Measurements from ENCODE around the gene DLG2.

Gene DLG2

DNA sequence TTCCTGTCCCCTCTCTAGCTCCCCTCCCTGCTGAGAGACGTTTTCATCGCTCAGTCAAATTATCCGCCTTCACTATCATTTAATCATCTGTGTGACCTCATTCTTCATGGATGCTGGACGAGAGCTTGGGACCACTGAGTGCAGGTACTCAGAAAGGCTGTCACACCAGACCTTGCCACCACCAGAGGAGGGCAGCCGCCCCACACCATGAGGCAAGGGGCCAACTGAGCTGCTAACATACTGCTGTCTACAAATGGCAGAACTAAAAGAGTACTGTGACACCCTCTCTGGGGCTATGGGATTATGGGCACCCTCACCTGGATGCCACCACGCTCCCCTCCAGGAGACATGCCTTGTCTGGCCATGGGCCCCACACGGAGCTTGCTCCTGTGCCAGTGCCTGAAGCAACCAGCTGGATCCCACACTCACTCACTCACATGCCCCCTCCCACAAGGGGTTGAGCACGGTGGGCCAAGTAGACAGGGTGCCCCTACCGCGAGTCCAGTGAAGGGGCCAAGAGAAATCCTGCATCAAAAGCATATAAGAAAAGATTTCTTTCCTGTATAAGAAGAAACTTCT lies 1670.9 kb downstream of the DLG2 start:
- TF ChIP-seq, protein P1, sequence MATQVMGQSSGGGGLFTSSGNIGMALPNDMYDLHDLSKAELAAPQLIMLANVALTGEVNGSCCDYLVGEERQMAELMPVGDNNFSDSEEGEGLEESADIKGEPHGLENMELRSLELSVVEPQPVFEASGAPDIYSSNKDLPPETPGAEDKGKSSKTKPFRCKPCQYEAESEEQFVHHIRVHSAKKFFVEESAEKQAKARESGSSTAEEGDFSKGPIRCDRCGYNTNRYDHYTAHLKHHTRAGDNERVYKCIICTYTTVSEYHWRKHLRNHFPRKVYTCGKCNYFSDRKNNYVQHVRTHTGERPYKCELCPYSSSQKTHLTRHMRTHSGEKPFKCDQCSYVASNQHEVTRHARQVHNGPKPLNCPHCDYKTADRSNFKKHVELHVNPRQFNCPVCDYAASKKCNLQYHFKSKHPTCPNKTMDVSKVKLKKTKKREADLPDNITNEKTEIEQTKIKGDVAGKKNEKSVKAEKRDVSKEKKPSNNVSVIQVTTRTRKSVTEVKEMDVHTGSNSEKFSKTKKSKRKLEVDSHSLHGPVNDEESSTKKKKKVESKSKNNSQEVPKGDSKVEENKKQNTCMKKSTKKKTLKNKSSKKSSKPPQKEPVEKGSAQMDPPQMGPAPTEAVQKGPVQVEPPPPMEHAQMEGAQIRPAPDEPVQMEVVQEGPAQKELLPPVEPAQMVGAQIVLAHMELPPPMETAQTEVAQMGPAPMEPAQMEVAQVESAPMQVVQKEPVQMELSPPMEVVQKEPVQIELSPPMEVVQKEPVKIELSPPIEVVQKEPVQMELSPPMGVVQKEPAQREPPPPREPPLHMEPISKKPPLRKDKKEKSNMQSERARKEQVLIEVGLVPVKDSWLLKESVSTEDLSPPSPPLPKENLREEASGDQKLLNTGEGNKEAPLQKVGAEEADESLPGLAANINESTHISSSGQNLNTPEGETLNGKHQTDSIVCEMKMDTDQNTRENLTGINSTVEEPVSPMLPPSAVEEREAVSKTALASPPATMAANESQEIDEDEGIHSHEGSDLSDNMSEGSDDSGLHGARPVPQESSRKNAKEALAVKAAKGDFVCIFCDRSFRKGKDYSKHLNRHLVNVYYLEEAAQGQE (IDR thresholded peaks at IDR 0.05; ENCODE audit: low read depth): no peak
- TF ChIP-seq TAF1 (IDR thresholded peaks at IDR 0.05; ENCODE audit: low read depth) (no peak), RAD21 (IDR thresholded peaks at IDR 0.05; ENCODE audit: low read depth) (no peak), EGR1 (IDR thresholded peaks at IDR 0.05) (no peak), EP300 (IDR thresholded peaks at IDR 0.05; ENCODE audit: borderline replicate concordance) (no peak), YY1 (IDR thresholded peaks at IDR 0.05; ENCODE audit: low read depth) (no peak), TEAD4 (IDR thresholded peaks at IDR 0.05) (no peak), ZBTB7A (IDR thresholded peaks at IDR 0.05; ENCODE audit: low read depth) (no peak), CREB1 (IDR thresholded peaks at IDR 0.05; ENCODE audit: low read depth) (no peak), CEBPB (IDR thresholded peaks at IDR 0.05) (no peak), TCF12 (IDR thresholded peaks at IDR 0.05; ENCODE audit: low read depth) (no peak), NFIC (IDR thresholded peaks at IDR 0.05) (no peak), FOXM1 (IDR thresholded peaks at IDR 0.05; ENCODE audit: borderline replicate concordance, low read depth) (no peak)
- TF ChIP-seq, protein P2, sequence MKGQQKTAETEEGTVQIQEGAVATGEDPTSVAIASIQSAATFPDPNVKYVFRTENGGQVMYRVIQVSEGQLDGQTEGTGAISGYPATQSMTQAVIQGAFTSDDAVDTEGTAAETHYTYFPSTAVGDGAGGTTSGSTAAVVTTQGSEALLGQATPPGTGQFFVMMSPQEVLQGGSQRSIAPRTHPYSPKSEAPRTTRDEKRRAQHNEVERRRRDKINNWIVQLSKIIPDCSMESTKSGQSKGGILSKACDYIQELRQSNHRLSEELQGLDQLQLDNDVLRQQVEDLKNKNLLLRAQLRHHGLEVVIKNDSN (IDR thresholded peaks at IDR 0.05): no peak
- TF ChIP-seq, protein P3, sequence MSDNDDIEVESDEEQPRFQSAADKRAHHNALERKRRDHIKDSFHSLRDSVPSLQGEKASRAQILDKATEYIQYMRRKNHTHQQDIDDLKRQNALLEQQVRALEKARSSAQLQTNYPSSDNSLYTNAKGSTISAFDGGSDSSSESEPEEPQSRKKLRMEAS (IDR thresholded peaks at IDR 0.05): no peak

DNA sequence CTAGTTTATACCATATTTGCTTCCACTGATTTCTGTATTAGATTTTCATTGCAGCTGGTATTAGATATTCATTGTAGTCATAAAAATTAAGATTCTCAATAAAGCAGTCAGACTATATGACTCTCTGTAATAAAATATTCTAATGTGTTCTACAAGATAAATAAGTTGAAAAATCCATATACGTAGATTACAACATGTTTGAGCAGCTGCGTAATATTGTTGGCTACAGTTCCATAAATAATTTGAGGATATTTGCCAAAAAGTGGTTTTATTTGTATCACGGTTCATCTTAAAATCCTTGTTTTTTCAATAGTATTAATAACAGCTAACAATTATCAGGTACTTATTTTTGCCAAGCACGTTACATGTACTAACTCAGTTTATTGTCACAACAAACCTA lies 1672.4 kb downstream of the DLG2 start:
- TF ChIP-seq TEAD4 (IDR thresholded peaks at IDR 0.05): no peak
- no peak for TF ChIP-seq NFIC (IDR thresholded peaks at IDR 0.05)
- no peak for TF ChIP-seq EGR1 (IDR thresholded peaks at IDR 0.05)
- TF ChIP-seq, protein P3 (IDR thresholded peaks at IDR 0.05): no peak
- TF ChIP-seq EP300 (IDR thresholded peaks at IDR 0.05; ENCODE audit: borderline replicate concordance): no peak
- TF ChIP-seq ZBTB7A (IDR thresholded peaks at IDR 0.05; ENCODE audit: low read depth): no peak
- TF ChIP-seq, protein P1 (IDR thresholded peaks at IDR 0.05; ENCODE audit: low read depth): no peak
- TF ChIP-seq FOXM1 (IDR thresholded peaks at IDR 0.05; ENCODE audit: borderline replicate concordance, low read depth): no peak
- TF ChIP-seq CEBPB (IDR thresholded peaks at IDR 0.05): no peak
- no peak for TF ChIP-seq TCF12 (IDR thresholded peaks at IDR 0.05; ENCODE audit: low read depth)
- no peak for TF ChIP-seq RAD21 (IDR thresholded peaks at IDR 0.05; ENCODE audit: low read depth)
- no peak for TF ChIP-seq YY1 (IDR thresholded peaks at IDR 0.05; ENCODE audit: low read depth)
- TF ChIP-seq CREB1 (IDR thresholded peaks at IDR 0.05; ENCODE audit: low read depth): no peak

DNA sequence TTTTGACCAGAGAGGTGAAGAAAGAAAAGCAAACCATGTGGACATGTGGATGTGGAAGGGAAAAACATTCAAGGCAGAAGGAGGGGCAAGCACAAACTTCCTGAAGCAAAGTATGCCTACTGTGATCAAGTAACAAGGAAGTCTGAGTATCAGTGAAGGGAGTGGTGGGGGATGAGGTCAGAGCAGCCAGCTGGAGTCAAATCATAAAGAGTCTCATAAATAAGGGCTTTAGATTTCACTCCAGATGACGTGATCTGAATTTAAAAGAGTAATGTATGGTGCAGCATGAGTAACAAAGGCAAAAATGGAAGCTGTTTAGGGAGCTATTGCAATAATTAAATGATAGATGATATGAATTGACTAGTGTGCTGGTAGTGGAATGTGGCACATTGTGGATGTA lies 1675.6 kb downstream of the DLG2 start:
- TF ChIP-seq, protein P3 (IDR thresholded peaks at IDR 0.05): no peak
- TF ChIP-seq YY1 (IDR thresholded peaks at IDR 0.05; ENCODE audit: low read depth) (no peak), TEAD4 (IDR thresholded peaks at IDR 0.05) (no peak), TCF12 (IDR thresholded peaks at IDR 0.05; ENCODE audit: low read depth) (no peak), TAF1 (IDR thresholded peaks at IDR 0.05; ENCODE audit: low read depth) (no peak), EGR1 (IDR thresholded peaks at IDR 0.05) (no peak), CREB1 (IDR thresholded peaks at IDR 0.05; ENCODE audit: low read depth) (no peak), NFIC (IDR thresholded peaks at IDR 0.05) (no peak), CEBPB (IDR thresholded peaks at IDR 0.05) (no peak), FOXM1 (IDR thresholded peaks at IDR 0.05; ENCODE audit: borderline replicate concordance, low read depth) (no peak), EP300 (IDR thresholded peaks at IDR 0.05; ENCODE audit: borderline replicate concordance) (no peak)
- TF ChIP-seq, protein P2 (IDR thresholded peaks at IDR 0.05): no peak
- TF ChIP-seq, protein P1 (IDR thresholded peaks at IDR 0.05; ENCODE audit: low read depth): no peak

DNA sequence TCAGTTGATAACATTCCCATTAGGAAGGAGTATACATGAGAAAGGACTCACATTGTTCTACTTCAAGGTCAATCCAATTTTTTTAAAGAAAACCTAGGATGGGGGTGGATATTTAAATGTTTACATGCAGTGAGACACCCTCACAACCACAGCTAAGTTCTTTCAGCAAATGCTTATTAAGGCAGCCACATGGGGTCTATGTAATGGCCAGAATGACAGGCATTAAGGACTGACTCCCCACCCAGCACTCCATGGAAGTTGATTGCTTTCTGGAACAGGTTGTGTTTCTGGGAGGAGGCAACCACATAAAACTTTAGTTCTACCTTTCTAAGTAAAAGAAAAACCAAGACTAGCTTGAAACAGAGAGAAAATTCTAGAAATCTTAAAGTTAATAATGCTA lies 1678.9 kb downstream of the DLG2 start:
- no peak for TF ChIP-seq TCF12 (IDR thresholded peaks at IDR 0.05; ENCODE audit: low read depth)
- TF ChIP-seq, protein P3 (IDR thresholded peaks at IDR 0.05): no peak
- no peak for TF ChIP-seq NFIC (IDR thresholded peaks at IDR 0.05)
- TF ChIP-seq EP300 (IDR thresholded peaks at IDR 0.05; ENCODE audit: borderline replicate concordance): no peak
- TF ChIP-seq CREB1 (IDR thresholded peaks at IDR 0.05; ENCODE audit: low read depth): no peak
- TF ChIP-seq TAF1 (IDR thresholded peaks at IDR 0.05; ENCODE audit: low read depth): no peak
- no peak for TF ChIP-seq TEAD4 (IDR thresholded peaks at IDR 0.05)
- TF ChIP-seq FOXM1 (IDR thresholded peaks at IDR 0.05; ENCODE audit: borderline replicate concordance, low read depth): no peak
- TF ChIP-seq RAD21 (IDR thresholded peaks at IDR 0.05; ENCODE audit: low read depth): no peak
- no peak for TF ChIP-seq YY1 (IDR thresholded peaks at IDR 0.05; ENCODE audit: low read depth)
- TF ChIP-seq CEBPB (IDR thresholded peaks at IDR 0.05): no peak
- TF ChIP-seq, protein P2 (IDR thresholded peaks at IDR 0.05): no peak
- TF ChIP-seq EGR1 (IDR thresholded peaks at IDR 0.05): no peak
